GM21529 (cell line): ENCODE data around the gene BTNL2.
"Not testable (repeated sequence)": the region's sequence is repeated elsewhere in the genome, so short reads cannot be mapped to it uniquely, and the experiment has no call there.

ENCODE experiments used
- ATAC-seq: cut with Tn5 transposase; IDR thresholded peaks from one replicate; pipeline ENCODE4 v1.9.1; 2021; ENCODE audit not compliant: unreplicated experiment

Gene BTNL2

GRCh38 chr6:32370505-32370904, 36.5 kb downstream of the BTNL2 start:
- no peak for ATAC-seq

GRCh38 chr6:32369660-32370059, 37.3 kb downstream of the BTNL2 start:
- ATAC-seq, result no peak

GRCh38 chr6:32367644-32368043, 39.3 kb downstream of the BTNL2 start:
- no peak for ATAC-seq

- not testable (repeated sequence) for ATAC-seq
These were observed 47.8 kb downstream of the BTNL2 start for GRCh38 chr6:32359225-32359624.

- ATAC-seq, result not testable (repeated sequence)
These were observed 48.4 kb downstream of the BTNL2 start for GRCh38 chr6:32358548-32358947.

- no peak for ATAC-seq
These were observed 52.0 kb downstream of the BTNL2 start for GRCh38 chr6:32355018-32355417.

- no peak for ATAC-seq
These were observed 53.6 kb downstream of the BTNL2 start for GRCh38 chr6:32353348-32353747.
